Measurements from ENCODE around the gene PPP1R12A. TPM values are rescaled to one million over a fixed set of nuclear protein-coding genes. Genes with fewer than 3 reads are reported as not detected.

Gene PPP1R12A
- total RNA-seq, 1 experiment from 2014 or later = 52.0 TPM

- TF ChIP-seq REST (IDR thresholded peaks at IDR 0.05; ENCODE audit: low read depth) = no peak
- no peak for TF ChIP-seq CBX3 (IDR thresholded peaks at IDR 0.05; ENCODE audit: low read depth)
- TF ChIP-seq RAD21 (IDR thresholded peaks at IDR 0.05; ENCODE audit: low read depth) = no peak
- TF ChIP-seq TCF7L2 (IDR thresholded peaks at IDR 0.05; ENCODE audit: borderline replicate concordance, extremely low read depth, insufficient read depth, insufficient read length) = no peak
These were observed 86.6 kb downstream of the PPP1R12A start (continued) for GRCh38 chr12:79848339-79848738.

- no peak overlapping the region for H3K27ac ChIP-seq (ENCODE audit: low read depth, low read length)
- H2AFZ ChIP-seq (ENCODE audit: low read depth, low read length, poor library complexity, severe bottlenecking) = no peak overlapping the region
- H3K9ac ChIP-seq (ENCODE audit: low read length) = no peak overlapping the region
- H3K36me3 ChIP-seq (ENCODE audit: control insufficient read depth in 1 of 2, insufficient read depth in 2 of 2, low read length in 2 of 2) = no peaks in the 10 kb centered on the region
- H3K4me2 ChIP-seq (ENCODE audit: low read length) = no peak overlapping the region
- RAD21 ChIA-PET (ENCODE audit: low non-redundant PET in 1 of 2, low total read pairs in 2 of 2, uncharacterized antibody in 2 of 2, unreplicated experiment in 2 of 2) = no interaction called here
- TF ChIP-seq TCF7L2 (IDR thresholded peaks at IDR 0.05; ENCODE audit: borderline replicate concordance, extremely low read depth, insufficient read depth, insufficient read length) (no peak), SIN3A (IDR thresholded peaks at IDR 0.05; ENCODE audit: low read depth) (no peak)
- peaks cover 53% of the 10 kb centered on the region for H3K79me2 ChIP-seq (ENCODE audit: insufficient read depth, low read length)
- no peaks in the 10 kb centered on the region for H3K9me2 ChIP-seq (ENCODE audit: insufficient read depth)
- H3K4me1 ChIP-seq (ENCODE audit: control insufficient read depth in 1 of 2, insufficient read depth in 2 of 2, low read length in 2 of 2) = peaks cover 6 to 14% of the 10 kb centered on the region in 2 experiments
- no peaks in the 10 kb centered on the region for H3K9me3 ChIP-seq (ENCODE audit: control insufficient read depth in 1 of 2, insufficient read depth in 1 of 2, low read depth in 1 of 2, low read length in 2 of 2)
- ATAC-seq (no peak), DNase-seq (ENCODE audit: low read depth, low spot score) (no peak)
- H3K4me3 ChIP-seq (replicated peaks in 1 of 2; ENCODE audit: low read depth in 1 of 2, low read length in 2 of 2) = no peak overlapping the region
- intact Hi-C loops (cut with micrococcal nuclease) = no loop called here
- POLR2A ChIA-PET = no interaction called here
- no peaks in the 10 kb centered on the region for H3K27me3 ChIP-seq (ENCODE audit: insufficient read depth, low read length)
- no TSS peak for BruUV-seq (replicated peaks)
- CTCF ChIA-PET = no interaction called here
- no peaks in the 10 kb centered on the region for H4K20me1 ChIP-seq (ENCODE audit: insufficient read depth)
These were observed 87.5 kb downstream of the PPP1R12A start for GRCh38 chr12:79847417-79847816.
